Fibroblast of lung (primary cell): ENCODE measurements around the gene TMPRSS4. TPM values are rescaled to one million over a fixed set of nuclear protein-coding genes. Genes with fewer than 3 reads are reported as not detected.

Experiments used
- DNase-seq, 2 donors: peaks; one replicate each; pipeline versions ENCODE4 v3.0.0 to v3.0.0-alpha.2; 2010; ENCODE audit warnings: low read depth in 2 of 2
- H2AFZ ChIP-seq: 2 replicates; pipeline ENCODE4 v1.5.1; 2012; ENCODE audit warnings: low read length, control low read depth, inconsistent platforms
- H3K27ac ChIP-seq: 2 replicates; pipeline ENCODE4 v1.5.1; 2011; ENCODE audit warnings: low read length, control low read depth; ENCODE audit not compliant: insufficient read depth
- H3K27me3 ChIP-seq: 2 replicates; pipeline ENCODE4 v1.5.1; 2011; ENCODE audit warnings: mild to moderate bottlenecking, low read length; ENCODE audit not compliant: control insufficient read depth, insufficient read depth
- H3K36me3 ChIP-seq: 2 replicates; pipeline ENCODE4 v1.5.1; 2011; ENCODE audit warnings: low read length; ENCODE audit not compliant: control insufficient read depth, insufficient read depth
- H3K4me1 ChIP-seq: 2 replicates; pipeline ENCODE4 v1.5.1; 2011; ENCODE audit warnings: low read length; ENCODE audit not compliant: control insufficient read depth, insufficient read depth; ENCODE audit errors: extremely low read depth
- H3K4me2 ChIP-seq: 2 replicates; pipeline ENCODE4 v1.5.1; 2011; ENCODE audit warnings: low read length, control low read depth; ENCODE audit not compliant: insufficient read depth; ENCODE audit errors: extremely low read depth
- H3K4me3 ChIP-seq, 4 experiments: fragments of 200-600 bp in 1 of 4; sonication (generic) in 1 of 4; replicated peaks in 1 of 4; 2 replicates each; pipeline ENCODE4 v1.5.1; 2011 to 2016; ENCODE audit warnings: low read length in 4 of 4, low read depth in 3 of 4, mild to moderate bottlenecking in 3 of 4, control low read depth in 2 of 4, inconsistent platforms in 1 of 4, mixed read lengths in 1 of 4; ENCODE audit not compliant: insufficient read depth in 1 of 4; ENCODE audit errors: control extremely low read depth in 1 of 4
- H3K79me2 ChIP-seq: 2 replicates; pipeline ENCODE4 v1.5.1; 2012; ENCODE audit warnings: mild to moderate bottlenecking, low read length, inconsistent platforms; ENCODE audit not compliant: control insufficient read depth, insufficient read depth
- H3K9ac ChIP-seq: 2 replicates; pipeline ENCODE4 v1.5.1; 2011; ENCODE audit warnings: mild to moderate bottlenecking, low read length, control low read depth; ENCODE audit not compliant: insufficient read depth
- H3K9me3 ChIP-seq: 2 replicates; pipeline ENCODE4 v1.5.1; 2012; ENCODE audit warnings: low read depth, low read length; ENCODE audit not compliant: control insufficient read depth, insufficient read depth
- H4K20me1 ChIP-seq: 2 replicates; pipeline ENCODE4 v1.5.1; 2011; ENCODE audit warnings: low read length; ENCODE audit not compliant: control insufficient read depth, insufficient read depth; ENCODE audit errors: extremely low read depth
- EZH2 ChIP-seq: IDR thresholded peaks from 2 replicates; pipeline ENCODE4 v1.5.1; 2012; ENCODE audit warnings: low read length, control low read depth, mild to moderate bottlenecking; ENCODE audit errors: missing control alignments
- polyA plus RNA-seq, 2 donors: library from polyadenylated mRNA; depleted of rRNA in 1 of 2; stranded (reverse) in 1 of 2; unstranded in 1 of 2; fragments of >200 nt; gene quantifications; 2 replicates each; pipeline ENCODE4 v1.2.1, GENCODE V29; 2011 to 2012; ENCODE audit warnings: missing spikeins in 1 of 2
- total RNA-seq: library from RNA; depleted of rRNA; stranded (reverse); fragments of >200 nt; gene quantifications from 2 replicates; pipeline ENCODE4 v1.2.1, GENCODE V29; 2014
- TF ChIP-seq, protein P1 (sequence below), 2 donors: IDR thresholded peaks in 1 of 2; conservative IDR thresholded peaks in 1 of 2; 1 replicate in 1 of 2; 2 replicates in 1 of 2; pipeline ENCODE4 v1.5.1; 2011 to 2012; ENCODE audit warnings: low read length in 2 of 2, control low read depth in 1 of 2, inconsistent platforms in 1 of 2, low read depth in 1 of 2, mild to moderate bottlenecking in 1 of 2

Gene TMPRSS4
- total and polyA plus RNA-seq, 2 donors (not counting 1 experiment from before 2014, with no cell fraction given), result not detected

DNA sequence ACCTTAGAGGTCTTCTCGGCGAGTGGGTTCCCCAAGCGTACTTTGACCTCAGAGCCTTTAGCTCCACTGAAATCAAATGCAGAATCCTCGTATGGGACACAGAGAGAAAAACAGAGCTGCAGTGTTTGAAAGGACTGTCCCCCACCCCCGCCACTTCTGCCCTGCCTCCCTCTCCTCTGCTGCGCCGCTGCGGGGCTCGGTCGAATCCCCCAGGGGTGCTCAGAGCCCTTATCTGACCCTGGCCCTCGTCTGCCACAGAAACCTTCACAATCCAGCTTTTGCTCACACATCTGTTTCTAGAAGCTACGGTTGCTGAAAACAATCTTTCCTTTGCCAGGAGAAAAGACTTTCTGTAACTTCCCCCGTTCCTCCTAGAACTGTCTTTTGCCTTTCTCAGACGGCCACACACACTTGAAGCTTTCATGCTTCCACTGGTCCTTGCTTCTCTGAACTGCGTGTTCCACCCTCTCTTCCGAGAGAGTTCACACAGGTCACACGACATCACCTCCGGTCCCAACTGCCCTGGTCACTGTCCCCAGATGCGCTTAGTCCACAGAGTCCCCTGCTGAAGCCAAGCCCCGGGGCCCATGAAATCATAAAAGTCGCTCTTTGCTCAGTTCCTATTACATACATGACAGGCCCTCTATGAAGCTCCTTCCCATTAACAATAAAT is 6.1 kb downstream of the TMPRSS4 start:
- Histone ChIP-seq H3K27ac (no peak overlapping the region), H3K9ac (no peak overlapping the region), H3K4me3 (no peak overlapping the region), H3K36me3 (no peaks in the 10 kb centered on the region), H3K79me2 (no peaks in the 10 kb centered on the region), H3K4me1 (no peaks in the 10 kb centered on the region), H3K27me3 (no peaks in the 10 kb centered on the region), H2AFZ (no peak overlapping the region), H4K20me1 (no peaks in the 10 kb centered on the region), H3K9me3 (no peaks in the 10 kb centered on the region), H3K4me2 (no peak overlapping the region)
- DNase-seq, result no peak
- TF ChIP-seq, protein P1, sequence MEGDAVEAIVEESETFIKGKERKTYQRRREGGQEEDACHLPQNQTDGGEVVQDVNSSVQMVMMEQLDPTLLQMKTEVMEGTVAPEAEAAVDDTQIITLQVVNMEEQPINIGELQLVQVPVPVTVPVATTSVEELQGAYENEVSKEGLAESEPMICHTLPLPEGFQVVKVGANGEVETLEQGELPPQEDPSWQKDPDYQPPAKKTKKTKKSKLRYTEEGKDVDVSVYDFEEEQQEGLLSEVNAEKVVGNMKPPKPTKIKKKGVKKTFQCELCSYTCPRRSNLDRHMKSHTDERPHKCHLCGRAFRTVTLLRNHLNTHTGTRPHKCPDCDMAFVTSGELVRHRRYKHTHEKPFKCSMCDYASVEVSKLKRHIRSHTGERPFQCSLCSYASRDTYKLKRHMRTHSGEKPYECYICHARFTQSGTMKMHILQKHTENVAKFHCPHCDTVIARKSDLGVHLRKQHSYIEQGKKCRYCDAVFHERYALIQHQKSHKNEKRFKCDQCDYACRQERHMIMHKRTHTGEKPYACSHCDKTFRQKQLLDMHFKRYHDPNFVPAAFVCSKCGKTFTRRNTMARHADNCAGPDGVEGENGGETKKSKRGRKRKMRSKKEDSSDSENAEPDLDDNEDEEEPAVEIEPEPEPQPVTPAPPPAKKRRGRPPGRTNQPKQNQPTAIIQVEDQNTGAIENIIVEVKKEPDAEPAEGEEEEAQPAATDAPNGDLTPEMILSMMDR (conservative IDR thresholded peaks at IDR 0.05 in 1 of 2, IDR thresholded peaks at IDR 0.05 in 1 of 2; ENCODE audit: low read depth in 1 of 2, low read length in 2 of 2), result no peak
- TF ChIP-seq EZH2, result no peak

DNA sequence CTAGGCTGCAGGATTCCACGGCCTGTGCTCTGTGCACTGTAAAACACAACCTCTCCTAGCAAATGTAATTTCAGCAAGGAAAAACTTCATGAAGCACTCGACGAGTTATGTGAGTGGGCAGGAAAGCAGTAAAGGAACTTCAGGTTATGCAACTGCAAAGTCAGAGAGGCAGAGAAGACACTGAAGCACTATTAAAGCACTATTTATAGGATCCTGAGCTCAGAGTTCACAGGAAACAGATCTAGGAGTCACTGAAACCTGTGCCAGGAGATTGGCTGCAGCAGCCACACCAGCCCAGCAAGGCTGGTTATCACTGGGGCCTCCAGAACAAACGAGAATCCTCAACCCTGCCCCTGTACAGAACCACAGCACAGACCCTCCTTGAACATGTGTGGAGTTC is 7.4 kb downstream of the TMPRSS4 start:
- Histone ChIP-seq H3K4me1 (no peaks in the 10 kb centered on the region), H4K20me1 (no peaks in the 10 kb centered on the region), H3K27me3 (no peaks in the 10 kb centered on the region), H3K27ac (no peak overlapping the region), H3K9me3 (no peaks in the 10 kb centered on the region), H3K36me3 (no peaks in the 10 kb centered on the region), H3K79me2 (no peaks in the 10 kb centered on the region), H3K9ac (no peak overlapping the region), H3K4me2 (no peak overlapping the region), H2AFZ (no peak overlapping the region), H3K4me3 (no peak overlapping the region)
- no peak for DNase-seq
- TF ChIP-seq EZH2, result no peak
- TF ChIP-seq, protein P1 (conservative IDR thresholded peaks at IDR 0.05 in 1 of 2, IDR thresholded peaks at IDR 0.05 in 1 of 2; ENCODE audit: low read depth in 1 of 2, low read length in 2 of 2), result no peak

DNA sequence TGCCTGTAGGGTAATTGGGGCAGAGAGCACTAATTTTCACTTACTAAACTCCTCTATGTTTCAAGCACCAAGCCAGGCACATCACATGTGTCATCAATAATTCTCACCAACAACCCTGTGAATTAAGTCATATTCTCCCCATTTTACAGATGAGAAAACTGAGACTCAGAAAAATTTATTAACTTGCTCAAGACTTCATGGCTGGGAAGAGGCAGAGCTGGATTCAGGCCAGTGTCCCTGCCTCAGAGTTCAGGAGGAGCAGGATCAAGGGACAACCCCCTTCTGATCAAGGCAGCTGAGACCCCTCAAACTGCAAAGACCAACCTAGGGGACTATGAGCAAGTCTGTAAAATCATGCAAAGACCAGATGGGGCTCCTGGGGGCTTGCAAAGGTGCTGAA is 7.8 kb downstream of the TMPRSS4 start:
- Histone ChIP-seq H3K79me2 (no peaks in the 10 kb centered on the region), H3K9ac (no peak overlapping the region), H4K20me1 (no peaks in the 10 kb centered on the region), H3K4me2 (no peak overlapping the region), H3K27ac (no peak overlapping the region), H2AFZ (no peak overlapping the region), H3K4me1 (no peaks in the 10 kb centered on the region), H3K36me3 (no peaks in the 10 kb centered on the region), H3K4me3 (no peak overlapping the region), H3K9me3 (no peaks in the 10 kb centered on the region), H3K27me3 (no peaks in the 10 kb centered on the region)
- TF ChIP-seq, protein P1 (conservative IDR thresholded peaks at IDR 0.05 in 1 of 2, IDR thresholded peaks at IDR 0.05 in 1 of 2; ENCODE audit: low read depth in 1 of 2, low read length in 2 of 2), result no peak
- TF ChIP-seq EZH2, result no peak
- DNase-seq, result no peak
